Measurements from ENCODE around the gene HYI.

- no peak for TF ChIP-seq CREB1 (IDR thresholded peaks at IDR 0.05; ENCODE audit: low read depth)
- TF ChIP-seq RAD21 (IDR thresholded peaks at IDR 0.05; ENCODE audit: low read depth): no peak
- TF ChIP-seq TAF1 (IDR thresholded peaks at IDR 0.05; ENCODE audit: low read depth): no peak
- TF ChIP-seq NFIC (IDR thresholded peaks at IDR 0.05): no peak
Observed at GRCh38 chr1:43438576-43438952, 15.2 kb downstream of the HYI start.

Data from Ishikawa (cell line).